CD4-positive, alpha-beta T cell treated with Interleukin-6 for 4 hours (primary cell): ENCODE results near the gene EIF1B.

Experiments used
- DNase-seq: peaks from one replicate; pipeline ENCODE4 v3.0.0-alpha.2; 2020; ENCODE audit warnings: mixed read lengths

Gene EIF1B

GRCh38 chr3:40355410-40355809 is 45.9 kb downstream of the EIF1B start:
- DNase-seq, result no peak

- DNase-seq, result no peak
These were observed 48.9 kb downstream of the EIF1B start for GRCh38 chr3:40358454-40358853.
